Lung (tissue), 12 donors: ENCODE results near the gene SHLD1. TPM values are rescaled to one million over a fixed set of nuclear protein-coding genes. Genes with fewer than 3 reads are reported as not detected.

Experiments used
- ATAC-seq: fragments of 200-7000 bp; cut with Tn5 transposase; one replicate; pipeline ENCODE4 v1.9.1; 2020; ENCODE audit warnings: moderate number of reproducible peaks; ENCODE audit not compliant: insufficient read depth, low FRiP score
- DNase-seq, 3 donors: peaks; one replicate each; pipeline ENCODE4 v3.0.0-alpha.2; 2013 to 2017
- H3K27ac ChIP-seq, 2 donors: one replicate each; pipeline ENCODE4 v1.5.1; 2013; ENCODE audit warnings: mild to moderate bottlenecking in 2 of 2, moderate library complexity in 2 of 2, control low read depth in 1 of 2, inconsistent platforms in 1 of 2, low read depth in 1 of 2, low read length in 1 of 2
- H3K27me3 ChIP-seq, 3 donors: one replicate each; pipeline ENCODE4 v1.5.1; 2013; ENCODE audit warnings: low read length in 2 of 3; ENCODE audit not compliant: control insufficient read depth in 3 of 3, insufficient read depth in 3 of 3
- H3K36me3 ChIP-seq, 4 donors: one replicate each; pipeline ENCODE4 v1.5.1; 2013; ENCODE audit warnings: low read length in 4 of 4, mild to moderate bottlenecking in 1 of 4, moderate library complexity in 1 of 4; ENCODE audit not compliant: control insufficient read depth in 4 of 4, insufficient read depth in 4 of 4
- H3K4me1 ChIP-seq, 5 donors: one replicate each; pipeline ENCODE4 v1.5.1; 2013; ENCODE audit warnings: low read length in 5 of 5, mild to moderate bottlenecking in 2 of 5, moderate library complexity in 1 of 5; ENCODE audit not compliant: control insufficient read depth in 5 of 5, insufficient read depth in 5 of 5
- H3K4me3 ChIP-seq: one replicate; pipeline ENCODE4 v1.5.1; 2013; ENCODE audit warnings: mild to moderate bottlenecking, control low read depth, moderate library complexity
- H3K9ac ChIP-seq, 2 donors: one replicate each; pipeline ENCODE4 v1.5.1; 2013; ENCODE audit warnings: low read length in 2 of 2, control low read depth in 1 of 2; ENCODE audit not compliant: insufficient read depth in 1 of 2
- H3K9me3 ChIP-seq, 4 donors: one replicate each; pipeline ENCODE4 v1.5.1; 2013; ENCODE audit warnings: low read length in 3 of 4, mild to moderate bottlenecking in 1 of 4, moderate library complexity in 1 of 4; ENCODE audit not compliant: control insufficient read depth in 4 of 4, insufficient read depth in 3 of 4
- WGBS, 2 donors: extraction: QIAGEN DNeasy Blood & Tissue Kit; methylation state at CpG; one replicate each; pipeline ENCODE4 v1.1.7; 2013; 5-methylcytosine and 5-hydroxymethylcytosine counted together
- polyA plus RNA-seq, 2 donors: library from polyadenylated mRNA; stranded (reverse); fragments of 200-250 nt; gene quantifications; one replicate each; pipeline ENCODE4 v1.2.1, GENCODE V29; 2013
- total RNA-seq, 2 donors: library from RNA; depleted of rRNA in 1 of 2; stranded (reverse); fragments of >200 nt in 1 of 2; gene quantifications; one replicate each; pipeline ENCODE4 v1.2.1, GENCODE V29; 2014 to 2021
- TF ChIP-seq, protein P1 (sequence below): IDR thresholded peaks from 2 replicates; pipeline ENCODE4 v1.5.1; 2012; ENCODE audit warnings: mild to moderate bottlenecking; ENCODE audit errors: control extremely low read depth, extremely low read depth
- donor health status: control.
- donor health status: control.
- donor health status: Bipolar disorder and iron deficiency.
- donor health status: healthy.
- donor health status: DM: yes; HTN: yes; CAD: no.

Gene SHLD1
- total and polyA plus RNA-seq, 4 donors, result 5.0 to 6.8 (median 6.1) TPM

DNA sequence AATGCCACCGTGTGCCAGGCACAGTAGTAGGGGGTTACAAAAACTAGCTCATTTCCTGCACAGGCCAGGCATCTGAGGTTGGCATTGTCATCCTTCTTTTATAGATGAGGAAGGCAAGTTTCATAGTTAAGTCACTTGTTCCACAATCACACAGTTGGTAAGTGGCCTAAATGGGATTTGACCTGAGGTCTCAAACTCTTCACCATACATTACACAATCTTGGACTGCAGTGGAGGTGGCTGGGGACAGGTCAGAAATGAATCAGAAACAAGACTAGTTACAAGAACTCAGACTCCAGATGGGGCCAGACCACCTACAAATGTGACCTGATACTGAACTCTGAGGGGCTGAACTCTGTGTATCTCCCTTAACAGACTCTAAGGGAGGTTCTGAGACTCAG, 150.7 kb downstream of the SHLD1 start:
- H3K27me3 ChIP-seq, result no peaks in the 10 kb centered on the region
- H3K27ac ChIP-seq, result no peak overlapping the region
- no peak overlapping the region for H3K4me3 ChIP-seq
- no peaks in the 10 kb centered on the region for H3K36me3 ChIP-seq
- TF ChIP-seq, protein P1, sequence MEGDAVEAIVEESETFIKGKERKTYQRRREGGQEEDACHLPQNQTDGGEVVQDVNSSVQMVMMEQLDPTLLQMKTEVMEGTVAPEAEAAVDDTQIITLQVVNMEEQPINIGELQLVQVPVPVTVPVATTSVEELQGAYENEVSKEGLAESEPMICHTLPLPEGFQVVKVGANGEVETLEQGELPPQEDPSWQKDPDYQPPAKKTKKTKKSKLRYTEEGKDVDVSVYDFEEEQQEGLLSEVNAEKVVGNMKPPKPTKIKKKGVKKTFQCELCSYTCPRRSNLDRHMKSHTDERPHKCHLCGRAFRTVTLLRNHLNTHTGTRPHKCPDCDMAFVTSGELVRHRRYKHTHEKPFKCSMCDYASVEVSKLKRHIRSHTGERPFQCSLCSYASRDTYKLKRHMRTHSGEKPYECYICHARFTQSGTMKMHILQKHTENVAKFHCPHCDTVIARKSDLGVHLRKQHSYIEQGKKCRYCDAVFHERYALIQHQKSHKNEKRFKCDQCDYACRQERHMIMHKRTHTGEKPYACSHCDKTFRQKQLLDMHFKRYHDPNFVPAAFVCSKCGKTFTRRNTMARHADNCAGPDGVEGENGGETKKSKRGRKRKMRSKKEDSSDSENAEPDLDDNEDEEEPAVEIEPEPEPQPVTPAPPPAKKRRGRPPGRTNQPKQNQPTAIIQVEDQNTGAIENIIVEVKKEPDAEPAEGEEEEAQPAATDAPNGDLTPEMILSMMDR, result no peak
- H3K9ac ChIP-seq, result no peak overlapping the region
- DNase-seq, result no peak
- no peaks in the 10 kb centered on the region for H3K9me3 ChIP-seq
- no peaks in the 10 kb centered on the region for H3K4me1 ChIP-seq
- no peak for ATAC-seq
- 50 to 67% methylated on average over 1 of the region's 1 CpG for WGBS, 2 donors

DNA sequence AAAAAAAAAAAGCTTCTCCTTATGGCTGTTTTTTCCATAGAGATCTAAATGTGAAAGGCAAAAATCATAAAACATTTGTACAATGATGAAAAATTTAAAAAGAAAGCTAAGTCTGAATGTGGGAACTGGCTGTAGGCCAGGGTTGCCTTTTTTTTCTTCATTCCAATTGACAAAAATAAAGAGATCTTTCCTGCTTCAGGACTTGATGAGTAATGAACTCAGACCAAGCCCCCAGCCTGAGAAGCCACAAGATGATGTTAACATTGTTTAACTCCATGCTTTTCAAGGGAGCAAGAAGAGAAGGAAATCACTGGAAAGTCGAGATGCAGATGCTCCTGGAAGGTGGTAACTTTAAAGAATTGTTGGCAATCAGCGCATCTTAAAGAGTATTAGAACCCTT, 158.8 kb downstream of the SHLD1 start:
- ATAC-seq (no peak), DNase-seq (no peak)
- no peak overlapping the region for H3K27ac ChIP-seq
- TF ChIP-seq, protein P1, result no peak
- peaks cover 0 to 5% (median 0%) of the 10 kb centered on the region in 5 donors for H3K4me1 ChIP-seq
- no peak overlapping the region for H3K9ac ChIP-seq
- H3K4me3 ChIP-seq, result no peak overlapping the region
- no peaks in the 10 kb centered on the region for H3K9me3 ChIP-seq
- 75 to 79% methylated on average over 2 of the region's 2 CpGs for WGBS, 2 donors
- no peaks in the 10 kb centered on the region for H3K36me3 ChIP-seq
- H3K27me3 ChIP-seq, result peaks cover 0 to 5% (median 2%) of the 10 kb centered on the region in 3 donors

- ATAC-seq, result no peak
- Histone ChIP-seq H3K9me3 (no peaks in the 10 kb centered on the region), H3K4me1 (peaks cover 0 to 5% (median 0%) of the 10 kb centered on the region in 5 donors), H3K4me3 (no peak overlapping the region), H3K36me3 (no peaks in the 10 kb centered on the region), H3K27ac (no peak overlapping the region), H3K27me3 (peaks cover 0 to 5% (median 2%) of the 10 kb centered on the region in 3 donors), H3K9ac (no peak overlapping the region)
- TF ChIP-seq, protein P1, result no peak
- no peak for DNase-seq
- 68 to 73% methylated on average over 6 of the region's 6 CpGs for WGBS, 2 donors
Measured at GRCh38 chr20:5910186-5910585, 160.0 kb downstream of the SHLD1 start.

- no peak for ATAC-seq
- Histone ChIP-seq H3K9ac (no peak overlapping the region), H3K4me3 (no peak overlapping the region), H3K36me3 (no peaks in the 10 kb centered on the region), H3K4me1 (peaks cover 0 to 5% (median 0%) of the 10 kb centered on the region in 5 donors), H3K27me3 (peaks cover 0 to 3% (median 2%) of the 10 kb centered on the region in 3 donors), H3K27ac (no peak overlapping the region), H3K9me3 (no peaks in the 10 kb centered on the region)
- no peak for DNase-seq
- WGBS, 2 donors, result 63 to 80% methylated on average over 2 of the region's 2 CpGs
- TF ChIP-seq, protein P1, result no peak
Measured at GRCh38 chr20:5913166-5913565, 163.0 kb downstream of the SHLD1 start.
